ENCODE data around the gene ZBTB38. TPM values are rescaled to one million over a fixed set of nuclear protein-coding genes. Genes with fewer than 3 reads are reported as not detected.

Gene ZBTB38
- total and polyA plus RNA-seq, 2 donors (not counting 1 experiment from before 2014, with no cell fraction given) = 13.8 to 71.2 TPM

DNA sequence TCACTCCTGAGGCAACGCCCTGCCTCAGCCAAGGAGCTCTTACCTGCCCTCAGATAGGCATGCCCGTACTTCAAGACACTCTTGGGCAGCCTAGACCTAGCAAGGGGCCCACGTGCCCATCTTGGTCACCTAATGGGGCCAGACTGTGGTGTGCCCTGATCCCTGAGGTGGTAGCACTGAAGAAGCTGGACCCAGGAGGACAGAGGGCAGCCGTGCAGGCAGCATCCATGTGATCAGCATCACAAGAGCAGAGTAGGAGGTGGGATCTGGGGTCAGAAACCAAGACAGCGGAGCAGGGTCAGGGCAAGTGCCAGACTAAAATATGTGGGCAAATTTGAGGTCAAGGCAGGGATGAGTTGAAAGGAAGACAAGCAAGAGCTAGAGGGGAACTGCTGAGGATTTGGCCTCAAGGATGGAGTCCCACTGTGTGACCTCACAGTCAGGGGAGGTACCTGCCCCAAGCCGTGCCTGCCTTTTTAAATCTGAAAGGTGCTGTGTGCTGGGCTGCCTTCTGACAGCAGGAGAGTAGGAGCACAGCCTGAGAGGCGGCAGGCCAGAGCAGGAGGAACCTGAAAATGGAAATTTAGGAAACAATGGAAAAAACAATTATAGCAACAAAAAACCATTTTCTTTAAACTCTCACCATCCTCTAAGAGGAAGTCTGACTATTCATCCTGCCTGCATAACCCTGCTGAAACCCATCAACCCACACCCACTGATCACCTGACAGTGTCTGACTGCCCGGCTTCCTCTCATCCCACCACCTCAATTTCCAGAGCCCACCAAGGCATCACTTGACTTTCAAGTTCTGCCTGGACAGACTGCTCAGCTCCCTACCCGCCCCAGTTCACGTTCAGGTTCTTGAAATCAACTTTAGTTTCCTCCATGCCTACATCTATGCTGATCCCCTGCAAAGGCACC is 7.3 kb downstream of the ZBTB38 start:
- ChIA-PET POLR2A (interaction anchor here (1.2 kb wide), 1 partner anchor 10 kb away, joined by 3 read pairs; no protein-coding TSS in a partner anchor), CTCF (interaction anchor here (1.5 kb wide), 1 partner anchor 66 kb away, joined by 4 read pairs; no protein-coding TSS in a partner anchor)
- ATAC-seq (ENCODE audit: low read depth) = peak; percentile 18
- Mint-ChIP-seq H3K27me3 (no peaks in the 10 kb centered on the region), H3K4me3 (peak overlapping the region; percentile 51), H3K27ac (peak overlapping the region; percentile 32), H3K9me3 (ENCODE audit: insufficient read depth) (no peaks in the 10 kb centered on the region), H3K4me1 (peaks cover 47% of the 10 kb centered on the region)
- H3K9me3 ChIP-seq (ENCODE audit: control extremely low read depth in 1 of 3, control insufficient read depth in 2 of 3, insufficient read depth in 1 of 3, low read length in 2 of 3) = no peaks in the 10 kb centered on the region
- no peak overlapping the region for H3K27ac ChIP-seq (ENCODE audit: low read length in 2 of 2)
- WGBS (ENCODE audit: insufficient coverage) = 82% methylated on average over 9 of the region's 10 CpGs
- H3K36me3 ChIP-seq (replicated peaks in 1 of 2; ENCODE audit: control extremely low read depth in 1 of 2, control insufficient read depth in 1 of 2, extremely low read depth in 1 of 2, insufficient read depth in 2 of 2, low read length in 1 of 2) = no peaks in the 10 kb centered on the region
- no peaks in the 10 kb centered on the region for H3K79me2 ChIP-seq (ENCODE audit: control insufficient read depth, insufficient read depth, low read length)
- TF ChIP-seq, protein P1, sequence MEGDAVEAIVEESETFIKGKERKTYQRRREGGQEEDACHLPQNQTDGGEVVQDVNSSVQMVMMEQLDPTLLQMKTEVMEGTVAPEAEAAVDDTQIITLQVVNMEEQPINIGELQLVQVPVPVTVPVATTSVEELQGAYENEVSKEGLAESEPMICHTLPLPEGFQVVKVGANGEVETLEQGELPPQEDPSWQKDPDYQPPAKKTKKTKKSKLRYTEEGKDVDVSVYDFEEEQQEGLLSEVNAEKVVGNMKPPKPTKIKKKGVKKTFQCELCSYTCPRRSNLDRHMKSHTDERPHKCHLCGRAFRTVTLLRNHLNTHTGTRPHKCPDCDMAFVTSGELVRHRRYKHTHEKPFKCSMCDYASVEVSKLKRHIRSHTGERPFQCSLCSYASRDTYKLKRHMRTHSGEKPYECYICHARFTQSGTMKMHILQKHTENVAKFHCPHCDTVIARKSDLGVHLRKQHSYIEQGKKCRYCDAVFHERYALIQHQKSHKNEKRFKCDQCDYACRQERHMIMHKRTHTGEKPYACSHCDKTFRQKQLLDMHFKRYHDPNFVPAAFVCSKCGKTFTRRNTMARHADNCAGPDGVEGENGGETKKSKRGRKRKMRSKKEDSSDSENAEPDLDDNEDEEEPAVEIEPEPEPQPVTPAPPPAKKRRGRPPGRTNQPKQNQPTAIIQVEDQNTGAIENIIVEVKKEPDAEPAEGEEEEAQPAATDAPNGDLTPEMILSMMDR (IDR thresholded peaks at IDR 0.05) = no peak
- no peak for TF ChIP-seq EZH2 (IDR thresholded peaks at IDR 0.05; ENCODE audit: borderline replicate concordance, insufficient read depth, low read depth, low read length, poor library complexity, severe bottlenecking)
- H2AFZ ChIP-seq (ENCODE audit: insufficient read depth, low read depth, low read length, poor library complexity, severe bottlenecking) = peak overlapping the region; percentile 11
- H4K20me1 ChIP-seq (ENCODE audit: control insufficient read depth, insufficient read depth, low read length, poor library complexity, severe bottlenecking) = no peaks in the 10 kb centered on the region
- H3K4me1 ChIP-seq (ENCODE audit: control insufficient read depth in 2 of 2, insufficient read depth in 2 of 2, low read length in 2 of 2) = peaks cover 11 to 36% of the 10 kb centered on the region in 2 donors
- H3K4me2 ChIP-seq (replicated peaks; ENCODE audit: low read depth, low read length, poor library complexity, severe bottlenecking) = peak overlapping the region; percentile 8
- H3K27me3 ChIP-seq (replicated peaks in 1 of 4; ENCODE audit: control extremely low read depth in 1 of 4, control insufficient read depth in 3 of 4, insufficient read depth in 4 of 4, low read length in 3 of 4) = no peaks in the 10 kb centered on the region
- DNase-seq = no peak
- no peak overlapping the region for H3K9ac ChIP-seq (ENCODE audit: low read length)
- intact Hi-C loops (cut with micrococcal nuclease) = loop anchor here (5.0 kb wide), 1 partner anchor 37 kb away; no protein-coding TSS in a partner anchor
- no peak overlapping the region for H3K4me3 ChIP-seq (ENCODE audit: control extremely low read depth in 1 of 5, extremely low read depth in 1 of 5, insufficient read depth in 1 of 5, low read depth in 2 of 5, low read length in 4 of 5)

DNA sequence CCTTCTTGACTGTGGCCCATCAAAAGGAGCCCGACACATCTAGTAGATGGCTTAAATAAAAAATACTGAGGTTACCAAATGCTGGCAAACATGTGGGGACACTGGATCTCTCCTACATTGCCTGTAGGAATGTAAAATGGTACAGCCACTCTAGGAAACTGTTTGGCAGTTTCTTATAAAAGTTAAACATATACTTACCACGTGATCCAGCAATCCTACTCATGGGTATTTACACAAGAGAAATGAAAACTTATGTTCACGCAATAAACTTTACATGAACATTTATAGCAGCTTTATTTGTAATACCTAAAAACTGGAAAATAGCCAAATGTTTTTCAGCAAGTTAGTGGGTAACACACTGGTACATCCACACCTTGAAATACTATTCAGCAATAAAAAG is 9.1 kb downstream of the ZBTB38 start:
- no peak for DNase-seq
- H3K4me1 ChIP-seq (ENCODE audit: control insufficient read depth in 2 of 2, insufficient read depth in 2 of 2, low read length in 2 of 2) = peaks cover 11 to 45% of the 10 kb centered on the region in 2 donors
- peaks cover 55% of the 10 kb centered on the region for H3K4me1 Mint-ChIP-seq
- H3K27me3 Mint-ChIP-seq = no peaks in the 10 kb centered on the region
- no peak for ATAC-seq (ENCODE audit: low read depth)
- no peak overlapping the region for H3K27ac ChIP-seq (ENCODE audit: low read length in 2 of 2)
- H2AFZ ChIP-seq (ENCODE audit: insufficient read depth, low read depth, low read length, poor library complexity, severe bottlenecking) = no peak overlapping the region
- no peak for TF ChIP-seq EZH2 (IDR thresholded peaks at IDR 0.05; ENCODE audit: borderline replicate concordance, insufficient read depth, low read depth, low read length, poor library complexity, severe bottlenecking)
- TF ChIP-seq, protein P1 (IDR thresholded peaks at IDR 0.05) = no peak
- no peak overlapping the region for H3K27ac Mint-ChIP-seq
- no peak overlapping the region for H3K4me3 Mint-ChIP-seq
- H3K27me3 ChIP-seq (replicated peaks in 1 of 4; ENCODE audit: control extremely low read depth in 1 of 4, control insufficient read depth in 3 of 4, insufficient read depth in 4 of 4, low read length in 3 of 4) = no peaks in the 10 kb centered on the region
- no peak overlapping the region for H3K4me2 ChIP-seq (replicated peaks; ENCODE audit: low read depth, low read length, poor library complexity, severe bottlenecking)
- no peaks in the 10 kb centered on the region for H4K20me1 ChIP-seq (ENCODE audit: control insufficient read depth, insufficient read depth, low read length, poor library complexity, severe bottlenecking)
- CTCF ChIA-PET = interaction anchor here (1.2 kb wide), 1 partner anchor 9 kb away, joined by 3 read pairs; no protein-coding TSS in a partner anchor
- POLR2A ChIA-PET = interaction anchor here (0.6 kb wide), 1 partner anchor 36 kb away, joined by 3 read pairs; no protein-coding TSS in a partner anchor
- no peak overlapping the region for H3K9ac ChIP-seq (ENCODE audit: low read length)
- no peaks in the 10 kb centered on the region for H3K36me3 ChIP-seq (replicated peaks in 1 of 2; ENCODE audit: control extremely low read depth in 1 of 2, control insufficient read depth in 1 of 2, extremely low read depth in 1 of 2, insufficient read depth in 2 of 2, low read length in 1 of 2)
- no peak overlapping the region for H3K4me3 ChIP-seq (ENCODE audit: control extremely low read depth in 1 of 5, extremely low read depth in 1 of 5, insufficient read depth in 1 of 5, low read depth in 2 of 5, low read length in 4 of 5)
- H3K9me3 ChIP-seq (ENCODE audit: control extremely low read depth in 1 of 3, control insufficient read depth in 2 of 3, insufficient read depth in 1 of 3, low read length in 2 of 3) = no peaks in the 10 kb centered on the region
- no peaks in the 10 kb centered on the region for H3K9me3 Mint-ChIP-seq (ENCODE audit: insufficient read depth)
- 100% methylated on average over 1 of the region's 3 CpGs for WGBS (ENCODE audit: insufficient coverage)
- intact Hi-C loops (cut with micrococcal nuclease) = loop anchor here (5.0 kb wide), 1 partner anchor 35 kb away; no protein-coding TSS in a partner anchor
- H3K79me2 ChIP-seq (ENCODE audit: control insufficient read depth, insufficient read depth, low read length) = no peaks in the 10 kb centered on the region

Measured in B cell (primary cell).